GM23248 (cell line): Measurements from ENCODE around the gene GALNT7. TPM values are rescaled to one million over a fixed set of nuclear protein-coding genes. Genes with fewer than 3 reads are reported as not detected.

Experiments
- DNase-seq: peaks from one replicate; pipeline ENCODE4 v3.0.0-alpha.2; 2015
- H2AFZ ChIP-seq: fragments of 200-600 bp; sonication (generic); 2 replicates; pipeline ENCODE4 v1.6.1; 2016; ENCODE audit warnings: antibody characterized with exemption
- H3F3A ChIP-seq: fragments of 200-600 bp; sonication (generic); 2 replicates; pipeline ENCODE4 v1.6.1; 2016; ENCODE audit warnings: mild to moderate bottlenecking, antibody characterized with exemption, mixed run types; ENCODE audit not compliant: insufficient read depth
- H3K27ac ChIP-seq: fragments of 200-600 bp; sonication (generic); 2 replicates; pipeline ENCODE4 v1.5.1; 2016; ENCODE audit warnings: mild to moderate bottlenecking
- H3K27me3 ChIP-seq: fragments of 200-600 bp; sonication (generic); replicated peaks from 2 replicates; pipeline ENCODE4 v1.6.1; 2016; ENCODE audit warnings: mild to moderate bottlenecking; ENCODE audit not compliant: insufficient read depth
- H3K36me3 ChIP-seq: fragments of 200-600 bp; sonication (generic); 2 replicates; pipeline ENCODE4 v1.6.1; 2016; ENCODE audit warnings: low read depth, mild to moderate bottlenecking
- H3K4me1 ChIP-seq: fragments of 200-600 bp; sonication (generic); 2 replicates; pipeline ENCODE4 v1.6.1; 2016; ENCODE audit warnings: mild to moderate bottlenecking; ENCODE audit not compliant: insufficient read depth
- H3K4me2 ChIP-seq: fragments of 200-600 bp; sonication (generic); one replicate; pipeline ENCODE4 v1.6.1; 2016; ENCODE audit warnings: mild to moderate bottlenecking; ENCODE audit not compliant: unreplicated experiment
- H3K4me3 ChIP-seq: fragments of 200-600 bp; sonication (generic); 2 replicates; pipeline ENCODE4 v1.5.1; 2016; ENCODE audit warnings: mild to moderate bottlenecking
- H3K79me2 ChIP-seq: fragments of 200-600 bp; sonication (generic); 2 replicates; pipeline ENCODE4 v1.6.1; 2016; ENCODE audit warnings: mild to moderate bottlenecking; ENCODE audit not compliant: insufficient read depth
- H3K9ac ChIP-seq: fragments of 200-600 bp; sonication (generic); 2 replicates; pipeline ENCODE4 v1.6.1; 2016; ENCODE audit warnings: mild to moderate bottlenecking
- H3K9me2 ChIP-seq: fragments of 200-600 bp; sonication (generic); 2 replicates; pipeline ENCODE4 v1.6.1; 2016; ENCODE audit warnings: mixed run types, mild to moderate bottlenecking, moderate library complexity; ENCODE audit not compliant: insufficient read depth
- H3K9me3 ChIP-seq: fragments of 200-600 bp; sonication (generic); one replicate; pipeline ENCODE4 v1.6.1; 2017; ENCODE audit warnings: low read depth
- H4K20me1 ChIP-seq: fragments of 200-600 bp; sonication (generic); 2 replicates; pipeline ENCODE4 v1.6.0; 2016; ENCODE audit not compliant: insufficient read depth
- EZH2 ChIP-seq: fragments of 200-600 bp; sonication (generic); IDR thresholded peaks from 2 replicates; pipeline ENCODE4 v1.6.1; 2018; ENCODE audit warnings: antibody characterized with exemption, mild to moderate bottlenecking; ENCODE audit not compliant: insufficient read depth, poor library complexity, severe bottlenecking
- EZH2phosphoT487 ChIP-seq: fragments of 200-600 bp; sonication (generic); IDR thresholded peaks from 2 replicates; pipeline ENCODE4 v1.6.1; 2018; ENCODE audit warnings: antibody characterized with exemption, moderate library complexity, mild to moderate bottlenecking, low read depth; ENCODE audit not compliant: insufficient read depth
- WGBS, 2 experiments: methylation state at CpG; one replicate each; pipeline ENCODE4 v1.1.6; 2015 to 2017; ENCODE audit warnings: low lambda C conversion rate in 2 of 2, low coverage in 1 of 2; ENCODE audit errors: missing lambda C conversion rate in 2 of 2; 5-methylcytosine and 5-hydroxymethylcytosine counted together
- in situ Hi-C: fragments of 300-500 bp; cut with MboI; formaldehyde crosslinking; loops from 2 replicates; pipeline ENCODE4 v1.15.0; 2020
- polyA plus RNA-seq: library from polyadenylated mRNA; unstranded; fragments of >200 nt; fragmentation: Nextera tagmentation; extraction: Ambion mirVana; gene quantifications from 2 replicates; pipeline ENCODE4 v1.2.1, GENCODE V29; 2016
- total RNA-seq: library from RNA; depleted of rRNA; stranded (reverse); fragments of >200 nt; shearing (Covaris generic); gene quantifications from 2 replicates; pipeline ENCODE4 v1.2.3, GENCODE V29; 2014

Gene GALNT7
- total and polyA plus RNA-seq, 2 experiments from 2014 or later, result 5.8 to 13.1 TPM

- Histone ChIP-seq H4K20me1 (no peaks in the 10 kb centered on the region), H3K79me2 (no peaks in the 10 kb centered on the region), H2AFZ (no peak overlapping the region), H3K27me3 (peaks cover 2% of the 10 kb centered on the region; the same call in 1 of the 2 replicates), H3K27ac (no peak overlapping the region), H3K36me3 (no peaks in the 10 kb centered on the region), H3F3A (no peaks in the 10 kb centered on the region), H3K9me2 (0 out of 2 replicates have a peak, but pooled peaks cover 3% of the 10 kb centered on the region), H3K4me2 (no peak overlapping the region), H3K9me3 (no peaks in the 10 kb centered on the region), H3K4me3 (no peak overlapping the region), H3K4me1 (peaks cover 7% of the 10 kb centered on the region; the same call in 1 of the 2 replicates), H3K9ac (no peak overlapping the region)
- TF ChIP-seq EZH2phosphoT487 (no peak), EZH2 (no peak)
- DNase-seq, result no peak
- WGBS, 2 experiments, result 67 to 79% methylated on average over 7 of the region's 7 CpGs
- in situ Hi-C loops, result no loop called here
Measured at GRCh38 chr4:173124209-173124865, 44.3 kb upstream of the GALNT7 start.

DNA sequence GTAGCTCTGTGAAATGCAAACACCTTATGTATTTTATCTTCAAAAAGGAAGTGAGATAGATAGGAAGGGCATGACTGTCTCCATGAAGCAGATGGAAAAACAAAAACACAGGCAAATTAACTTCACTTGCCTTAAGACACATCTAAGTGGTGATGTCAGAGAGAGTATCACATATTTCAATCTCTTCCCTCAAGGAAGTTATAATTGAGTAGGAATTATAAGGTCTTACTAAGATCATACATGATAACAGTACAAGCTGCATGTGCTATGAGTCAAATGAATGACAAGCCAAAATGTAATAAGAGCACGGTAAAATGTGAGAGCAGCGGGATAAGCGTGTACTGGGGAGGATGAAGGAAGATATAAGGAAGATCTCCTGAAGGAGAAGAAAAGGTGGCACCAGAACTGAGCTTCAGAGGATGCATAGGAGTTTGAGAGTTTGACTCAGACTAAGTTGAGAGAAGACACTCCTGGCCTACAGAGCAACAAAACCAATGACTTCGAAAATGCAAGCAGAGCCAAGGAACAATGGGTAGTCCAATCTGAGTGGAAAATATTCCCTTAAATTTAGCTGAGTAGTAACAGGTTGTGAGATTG lies 43.3 kb upstream of the GALNT7 start:
- no peaks in the 10 kb centered on the region for H3K9me3 ChIP-seq
- TF ChIP-seq EZH2 (no peak), EZH2phosphoT487 (no peak)
- no peaks in the 10 kb centered on the region for H4K20me1 ChIP-seq
- H3K9ac ChIP-seq, result no peak overlapping the region
- in situ Hi-C loops, result no loop called here
- H3K79me2 ChIP-seq, result no peaks in the 10 kb centered on the region
- no peak overlapping the region for H3K4me3 ChIP-seq
- H3F3A ChIP-seq, result no peaks in the 10 kb centered on the region
- H3K27me3 ChIP-seq, result peaks cover 2% of the 10 kb centered on the region; the same call in 1 of the 2 replicates
- no peak overlapping the region for H3K27ac ChIP-seq
- H3K4me2 ChIP-seq, result no peak overlapping the region
- 0 out of 2 replicates have a peak, but pooled peaks cover 3% of the 10 kb centered on the region for H3K9me2 ChIP-seq
- no peak for DNase-seq
- H3K4me1 ChIP-seq, result peaks cover 7% of the 10 kb centered on the region; the same call in 1 of the 2 replicates
- whole genome bisulfite sequencing, 2 experiments, result 86 to 87% methylated on average over 4 of the region's 4 CpGs
- H2AFZ ChIP-seq, result no peak overlapping the region
- no peaks in the 10 kb centered on the region for H3K36me3 ChIP-seq

DNA sequence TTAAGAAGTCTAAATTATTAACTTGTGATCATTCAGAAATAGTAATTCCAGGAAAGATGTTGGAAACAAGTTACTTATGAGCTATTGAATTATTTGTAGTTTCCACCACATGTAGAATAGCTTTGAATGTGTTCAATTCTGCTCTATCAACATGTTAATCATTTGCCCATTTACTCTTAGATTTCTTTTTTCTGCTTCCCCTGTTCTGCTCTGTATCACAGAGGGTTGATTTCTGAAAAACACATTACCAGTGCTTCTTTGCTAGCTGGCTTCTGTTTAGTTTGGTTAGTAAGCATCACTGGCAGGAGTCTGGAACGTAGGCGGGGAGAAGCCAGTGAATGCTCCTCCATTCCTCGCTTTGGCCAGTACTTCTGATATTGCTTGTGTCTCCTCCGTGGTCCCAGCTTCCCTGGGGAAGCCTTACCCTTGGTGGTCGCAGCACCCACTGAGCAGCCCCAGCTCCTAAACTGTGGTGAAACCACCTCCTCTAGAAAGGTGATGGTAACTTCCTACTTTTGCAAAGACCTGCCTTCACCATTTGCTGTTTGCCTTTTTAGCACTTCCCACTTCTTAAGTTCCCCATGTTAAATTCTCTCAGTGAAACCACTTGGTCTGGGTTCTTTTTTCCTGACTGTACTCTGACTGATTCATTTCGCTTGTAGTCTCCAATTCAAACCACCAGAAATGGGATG lies 40.3 kb upstream of the GALNT7 start:
- no peaks in the 10 kb centered on the region for H3K9me3 ChIP-seq
- in situ Hi-C loops, result no loop called here
- 0 out of 2 replicates have a peak, but pooled peaks cover 3% of the 10 kb centered on the region for H3K9me2 ChIP-seq
- TF ChIP-seq EZH2phosphoT487, result no peak
- no peak for TF ChIP-seq EZH2
- no peak overlapping the region for H3K9ac ChIP-seq
- H3K27me3 ChIP-seq, result peaks cover 8% of the 10 kb centered on the region; the same call in 1 of the 2 replicates
- 55 to 62% methylated on average over 6 of the region's 6 CpGs for WGBS, 2 experiments
- no peak for DNase-seq
- no peaks in the 10 kb centered on the region for H3K36me3 ChIP-seq
- no peaks in the 10 kb centered on the region for H3F3A ChIP-seq
- no peaks in the 10 kb centered on the region for H3K79me2 ChIP-seq
- H3K4me2 ChIP-seq, result no peak overlapping the region
- no peaks in the 10 kb centered on the region for H4K20me1 ChIP-seq
- no peak overlapping the region for H2AFZ ChIP-seq
- no peak overlapping the region for H3K4me3 ChIP-seq
- H3K27ac ChIP-seq, result no peak overlapping the region
- no peaks in the 10 kb centered on the region for H3K4me1 ChIP-seq

DNA sequence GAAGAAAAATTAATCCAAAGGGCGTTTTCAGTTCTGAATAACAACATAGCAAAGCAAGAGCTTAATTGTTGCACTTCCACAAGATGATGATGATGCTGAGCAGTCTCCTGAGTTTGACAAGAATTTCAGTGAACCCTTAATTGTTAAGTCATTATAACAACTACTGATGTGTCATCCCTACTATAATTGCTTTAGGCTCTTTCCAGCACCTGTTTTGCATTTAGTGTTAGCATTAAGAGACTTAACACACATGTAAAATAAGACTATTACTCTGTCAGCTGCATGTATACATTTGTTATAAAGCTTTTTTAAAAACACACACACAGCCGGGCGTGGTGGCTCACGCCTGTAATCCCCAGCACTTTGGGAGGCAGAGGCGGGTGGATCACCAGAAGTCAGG lies 37.9 kb upstream of the GALNT7 start:
- Histone ChIP-seq H3K27me3 (peaks cover 16% of the 10 kb centered on the region; the same call in 1 of the 2 replicates), H3K4me1 (no peaks in the 10 kb centered on the region), H3K4me3 (no peak overlapping the region), H3K9me3 (no peaks in the 10 kb centered on the region), H4K20me1 (no peaks in the 10 kb centered on the region), H3K27ac (no peak overlapping the region), H2AFZ (no peak overlapping the region), H3K4me2 (no peak overlapping the region), H3K9ac (no peak overlapping the region), H3K36me3 (no peaks in the 10 kb centered on the region), H3F3A (no peaks in the 10 kb centered on the region), H3K79me2 (no peaks in the 10 kb centered on the region), H3K9me2 (no peaks in the 10 kb centered on the region)
- DNase-seq, result no peak
- 45 to 53% methylated on average over 5 of the region's 5 CpGs for WGBS, 2 experiments
- in situ Hi-C loops, result no loop called here
- TF ChIP-seq EZH2, result no peak
- no peak for TF ChIP-seq EZH2phosphoT487
